HEK293T (cell line): ENCODE data around the gene SRSF10.

Experiments
- ELF4 ChIP-seq: fragments of 450-650 bp; IDR thresholded peaks from 2 replicates; pipeline ENCODE4 v1.6.1; 2017; ENCODE audit warnings: antibody characterized with exemption
- FOXM1 ChIP-seq: fragments of 450-650 bp; IDR thresholded peaks from 2 replicates; pipeline ENCODE4 v1.6.1; 2017; ENCODE audit warnings: mild to moderate bottlenecking, borderline replicate concordance
- NFRKB ChIP-seq: fragments of 450-650 bp; IDR thresholded peaks from 2 replicates; pipeline ENCODE4 v1.6.1; 2016; ENCODE audit warnings: mild to moderate bottlenecking, moderate library complexity

DNA sequence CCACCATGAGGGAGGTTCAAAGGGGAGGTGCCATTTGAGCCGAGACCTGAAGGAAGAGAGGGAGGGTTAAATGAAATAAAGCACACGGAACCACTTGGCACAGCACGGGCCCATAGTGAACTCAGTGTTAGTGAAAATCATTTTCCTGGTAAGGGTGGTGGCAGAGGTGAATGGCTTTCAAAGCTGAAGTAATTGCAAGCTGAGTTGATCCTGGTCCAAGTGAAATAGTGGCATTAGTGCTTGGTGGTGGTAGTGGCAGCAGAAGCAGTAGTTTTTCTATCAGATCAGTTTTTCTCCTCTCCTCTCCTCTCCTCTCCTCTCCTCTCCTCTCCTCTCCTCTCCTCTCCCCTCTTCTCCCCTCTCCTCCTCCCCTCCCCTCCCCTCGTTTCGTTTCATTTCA, 30.5 kb upstream of the SRSF10 start:
- TF ChIP-seq NFRKB (no peak), ELF4 (no peak), FOXM1 (no peak)
